Neuronal stem cell (in vitro differentiated cells): ENCODE data around the gene C1orf116.
A peak's percentile ranks its signal among the peaks of the same experiment; 100 is the strongest.

Experiments
- DNase-seq: peaks from one replicate; pipeline ENCODE4 v3.0.0-alpha.2; 2013; ENCODE audit warnings: low spot score
- H2AFZ ChIP-seq: one replicate; pipeline ENCODE4 v1.6.1; 2013; ENCODE audit warnings: mild to moderate bottlenecking, low read length, inconsistent platforms
- H2AK5ac ChIP-seq: 2 replicates; pipeline ENCODE4 v1.6.1; 2013; ENCODE audit warnings: low read depth, mild to moderate bottlenecking, inconsistent platforms, low read length, moderate library complexity, mixed read lengths
- H2BK120ac ChIP-seq: 2 replicates; pipeline ENCODE4 v1.6.1; 2013; ENCODE audit warnings: low read depth, mild to moderate bottlenecking, inconsistent platforms, low read length, moderate library complexity, mixed read lengths
- H2BK12ac ChIP-seq: one replicate; pipeline ENCODE4 v1.6.1; 2013; ENCODE audit warnings: low read length, inconsistent platforms
- H2BK15ac ChIP-seq: 2 replicates; pipeline ENCODE4 v1.6.1; 2013; ENCODE audit warnings: mild to moderate bottlenecking, low read length, inconsistent platforms, mixed read lengths
- H2BK5ac ChIP-seq: one replicate; pipeline ENCODE4 v1.6.1; 2013; ENCODE audit warnings: inconsistent platforms, mild to moderate bottlenecking, low read length, moderate library complexity
- H3K14ac ChIP-seq: one replicate; pipeline ENCODE4 v1.6.1; 2013; ENCODE audit warnings: low read length, inconsistent platforms
- H3K18ac ChIP-seq: 2 replicates; pipeline ENCODE4 v1.6.1; 2013; ENCODE audit warnings: low read length, inconsistent platforms
- H3K23ac ChIP-seq: 2 replicates; pipeline ENCODE4 v1.6.1; 2013; ENCODE audit warnings: low read depth, mild to moderate bottlenecking, mixed read lengths, low read length, inconsistent platforms; ENCODE audit not compliant: poor library complexity
- H3K27ac ChIP-seq: replicated peaks from 3 replicates; pipeline ENCODE4 v1.5.1; 2013; ENCODE audit warnings: low read length, inconsistent platforms
- H3K27me3 ChIP-seq, 3 experiments: 2 replicates each; pipeline ENCODE4 v1.6.1; 2013; ENCODE audit warnings: low read length in 3 of 3, mild to moderate bottlenecking in 2 of 3, inconsistent platforms in 1 of 3, low read depth in 1 of 3, mixed read lengths in 1 of 3, moderate library complexity in 1 of 3; ENCODE audit not compliant: control insufficient read depth in 3 of 3, insufficient read depth in 3 of 3
- H3K36me3 ChIP-seq, 2 donors: replicated peaks in 1 of 2; 2 replicates each; pipeline ENCODE4 v1.6.1; 2013; ENCODE audit warnings: low read length in 2 of 2; ENCODE audit not compliant: control insufficient read depth in 2 of 2, insufficient read depth in 2 of 2
- H3K4ac ChIP-seq: 2 replicates; pipeline ENCODE4 v1.6.1; 2013; ENCODE audit warnings: inconsistent platforms, mild to moderate bottlenecking, low read length, moderate library complexity
- H3K4me1 ChIP-seq, 2 donors: 1 replicate in 1 of 2; 2 replicates in 1 of 2; pipeline ENCODE4 v1.6.1; 2013; ENCODE audit warnings: low read length in 2 of 2, low read depth in 1 of 2; ENCODE audit not compliant: control insufficient read depth in 2 of 2, insufficient read depth in 1 of 2
- H3K4me2 ChIP-seq: one replicate; pipeline ENCODE4 v1.6.1; 2013; ENCODE audit warnings: mild to moderate bottlenecking, low read length, inconsistent platforms; ENCODE audit not compliant: insufficient read depth, poor library complexity, severe bottlenecking
- H3K4me3 ChIP-seq, 2 donors: 2 replicates each; pipeline ENCODE4 v1.5.1; 2013; ENCODE audit warnings: low read length in 2 of 2, mild to moderate bottlenecking in 2 of 2, inconsistent platforms in 1 of 2, moderate library complexity in 1 of 2
- H3K79me1 ChIP-seq: one replicate; pipeline ENCODE4 v1.6.1; 2013; ENCODE audit warnings: low read depth, mild to moderate bottlenecking, inconsistent platforms, low read length, moderate library complexity
- H3K9ac ChIP-seq: one replicate; pipeline ENCODE4 v1.6.1; 2013; ENCODE audit warnings: mild to moderate bottlenecking, low read depth, low read length, inconsistent platforms; ENCODE audit not compliant: poor library complexity
- H3K9me3 ChIP-seq, 2 donors: replicated peaks in 1 of 2; 2 replicates each; pipeline versions ENCODE3 to v1.6.1; 2013; ENCODE audit warnings: low read length in 2 of 2, mild to moderate bottlenecking in 2 of 2, inconsistent platforms in 1 of 2, low read depth in 1 of 2, mixed read lengths in 1 of 2, moderate library complexity in 1 of 2; ENCODE audit not compliant: control insufficient read depth in 2 of 2, insufficient read depth in 1 of 2
- H4K8ac ChIP-seq: one replicate; pipeline ENCODE4 v1.6.1; 2013; ENCODE audit warnings: low read depth, mild to moderate bottlenecking, inconsistent platforms, low read length, moderate library complexity
- H4K91ac ChIP-seq: one replicate; pipeline ENCODE4 v1.6.1; 2013; ENCODE audit warnings: low read length, low read depth, mild to moderate bottlenecking, inconsistent platforms; ENCODE audit not compliant: poor library complexity
- WGBS, 2 donors: extraction: QIAGEN DNeasy Blood & Tissue Kit; methylation state at CpG; one replicate each; pipeline ENCODE4 v1.1.7; 2013; ENCODE audit warnings: missing lambda C conversion rate in 2 of 2, mixed read lengths in 1 of 2; ENCODE audit not compliant: insufficient read length in 2 of 2, insufficient replicate concordance in 1 of 2; ENCODE audit errors: extremely low coverage in 2 of 2; 5-methylcytosine and 5-hydroxymethylcytosine counted together

Gene C1orf116

GRCh38 chr1:207078578-207079132, 46.1 kb upstream of the C1orf116 start:
- H2BK5ac ChIP-seq = no peak overlapping the region
- no peak overlapping the region for H4K91ac ChIP-seq
- DNase-seq = no peak
- H3K9me3 ChIP-seq = no peaks in the 10 kb centered on the region
- no peaks in the 10 kb centered on the region for H3K36me3 ChIP-seq
- no peak overlapping the region for H3K4me2 ChIP-seq
- no peak overlapping the region for H2BK15ac ChIP-seq
- no CpG with 5 or more reads among the region's 11 CpGs for WGBS, 2 donors
- no peak overlapping the region for H3K18ac ChIP-seq
- H2AFZ ChIP-seq = no peak overlapping the region
- no peak overlapping the region for H4K8ac ChIP-seq
- H3K4me3 ChIP-seq = peak overlapping the region in 1 of 2 donors; percentile 26
- no peak overlapping the region for H2BK12ac ChIP-seq
- no peak overlapping the region for H2AK5ac ChIP-seq
- H3K23ac ChIP-seq = no peak overlapping the region
- H3K4ac ChIP-seq = no peak overlapping the region
- H2BK120ac ChIP-seq = no peak overlapping the region
- no peaks in the 10 kb centered on the region for H3K27me3 ChIP-seq
- H3K9ac ChIP-seq = no peak overlapping the region
- no peaks in the 10 kb centered on the region for H3K79me1 ChIP-seq
- H3K4me1 ChIP-seq = no peaks in the 10 kb centered on the region
- H3K14ac ChIP-seq = no peak overlapping the region
- no peak overlapping the region for H3K27ac ChIP-seq

GRCh38 chr1:207077470-207078377, 45.2 kb upstream of the C1orf116 start:
- Histone ChIP-seq H3K9ac (no peak overlapping the region), H3K23ac (no peak overlapping the region), H3K4ac (no peak overlapping the region), H2AFZ (no peak overlapping the region), H2BK15ac (no peak overlapping the region), H3K4me1 (no peaks in the 10 kb centered on the region), H2BK120ac (no peak overlapping the region), H3K27me3 (no peaks in the 10 kb centered on the region), H4K8ac (no peak overlapping the region), H3K14ac (no peak overlapping the region), H3K79me1 (no peaks in the 10 kb centered on the region), H3K18ac (no peak overlapping the region), H2AK5ac (no peak overlapping the region), H3K4me2 (no peak overlapping the region), H3K27ac (no peak overlapping the region), H3K36me3 (no peaks in the 10 kb centered on the region), H2BK12ac (no peak overlapping the region), H2BK5ac (no peak overlapping the region), H3K9me3 (no peaks in the 10 kb centered on the region), H4K91ac (no peak overlapping the region), H3K4me3 (no peak overlapping the region)
- DNase-seq = peak; percentile 62
- no CpG with 5 or more reads among the region's 6 CpGs for WGBS, 2 donors

GRCh38 chr1:207077012-207077411, 44.5 kb upstream of the C1orf116 start:
- H3K23ac ChIP-seq = no peak overlapping the region
- no CpG with 5 or more reads among the region's 1 CpG for WGBS, 2 donors
- H3K4me2 ChIP-seq = no peak overlapping the region
- no peak overlapping the region for H2BK15ac ChIP-seq
- no peaks in the 10 kb centered on the region for H3K9me3 ChIP-seq
- H2BK12ac ChIP-seq = no peak overlapping the region
- H3K36me3 ChIP-seq = no peaks in the 10 kb centered on the region
- no peak overlapping the region for H3K9ac ChIP-seq
- no peak overlapping the region for H4K8ac ChIP-seq
- H2BK120ac ChIP-seq = no peak overlapping the region
- H3K4me3 ChIP-seq = no peak overlapping the region
- H2AFZ ChIP-seq = no peak overlapping the region
- no peaks in the 10 kb centered on the region for H3K27me3 ChIP-seq
- H3K4me1 ChIP-seq = no peaks in the 10 kb centered on the region
- H3K14ac ChIP-seq = no peak overlapping the region
- no peak for DNase-seq
- no peak overlapping the region for H4K91ac ChIP-seq
- H3K79me1 ChIP-seq = no peaks in the 10 kb centered on the region
- H3K4ac ChIP-seq = no peak overlapping the region
- no peak overlapping the region for H3K27ac ChIP-seq
- H2AK5ac ChIP-seq = no peak overlapping the region
- no peak overlapping the region for H3K18ac ChIP-seq
- H2BK5ac ChIP-seq = no peak overlapping the region

- no peak for DNase-seq
- no CpG with 5 or more reads among the region's 5 CpGs for WGBS, 2 donors
Observed at GRCh38 chr1:207076181-207076955, 43.8 kb upstream of the C1orf116 start.

More at GRCh38 chr1:207076181-207076955, 43.8 kb upstream of the C1orf116 start:
- no peak overlapping the region for H3K4ac ChIP-seq
- no peaks in the 10 kb centered on the region for H3K27me3 ChIP-seq
- no peak overlapping the region for H2AFZ ChIP-seq
- no peak overlapping the region for H4K8ac ChIP-seq
- no peak overlapping the region for H3K4me3 ChIP-seq
- H2BK5ac ChIP-seq = no peak overlapping the region
- no peaks in the 10 kb centered on the region for H3K9me3 ChIP-seq
- no peak overlapping the region for H3K14ac ChIP-seq
- H3K79me1 ChIP-seq = no peaks in the 10 kb centered on the region
- H3K4me2 ChIP-seq = no peak overlapping the region
- no peak overlapping the region for H3K23ac ChIP-seq
- H3K18ac ChIP-seq = no peak overlapping the region
- no peak overlapping the region for H4K91ac ChIP-seq
- H2BK15ac ChIP-seq = no peak overlapping the region
- no peak overlapping the region for H3K9ac ChIP-seq
- peaks cover 0 to 2% of the 10 kb centered on the region in 2 donors for H3K36me3 ChIP-seq
- no peak overlapping the region for H2BK120ac ChIP-seq
- H3K4me1 ChIP-seq = no peaks in the 10 kb centered on the region
- no peak overlapping the region for H2AK5ac ChIP-seq
- no peak overlapping the region for H3K27ac ChIP-seq
- H2BK12ac ChIP-seq = no peak overlapping the region
